CD4-positive, alpha-beta T cell (primary cell): Measurements from ENCODE around the gene SLC24A4. TPM values are rescaled to one million over a fixed set of nuclear protein-coding genes. Genes with fewer than 3 reads are reported as not detected.

Experiments
- ATAC-seq: fragments of 200-7000 bp; cut with Tn5 transposase; one replicate; pipeline ENCODE4 v1.10.0; 2022; ENCODE audit warnings: mild to moderate bottlenecking; ENCODE audit not compliant: poor library complexity
- CTCF ChIA-PET: fragments of 350-600 bp; sonication (Branson Sonifier 250); formaldehyde crosslinking; loops from one replicate; lab custom pipeline; 2021; ENCODE audit warnings: antibody characterized with exemption, inconsistent platforms; lab: Charles Lee
- POLR2A ChIA-PET: fragments of 350-600 bp; sonication (Branson Sonifier 250); formaldehyde crosslinking; loops from one replicate; lab custom pipeline; 2021; ENCODE audit warnings: antibody characterized with exemption, inconsistent platforms; lab: Charles Lee
- DNase-seq, 14 experiments: peaks; one replicate each; pipeline ENCODE4 v3.0.0-alpha.2; 2013 to 2020; ENCODE audit warnings: mixed read lengths in 2 of 14
- H3K27ac ChIP-seq, 2 donors: one replicate each; pipeline versions ENCODE4 v1.5.1 to v1.7.0; 2013; ENCODE audit warnings: low read length in 2 of 2, low read depth in 1 of 2, mild to moderate bottlenecking in 1 of 2
- H3K27me3 ChIP-seq, 2 experiments: 1 replicate in 1 of 2; 2 replicates in 1 of 2; pipeline versions ENCODE4 v1.6.1 to v1.7.0; 2013; ENCODE audit warnings: low read length in 2 of 2, control low read depth in 1 of 2, mild to moderate bottlenecking in 1 of 2, moderate library complexity in 1 of 2; ENCODE audit not compliant: insufficient read depth in 2 of 2, control insufficient read depth in 1 of 2
- H3K36me3 ChIP-seq: one replicate; pipeline ENCODE4 v1.6.1; 2013; ENCODE audit warnings: low read length, control low read depth; ENCODE audit not compliant: insufficient read depth
- H3K4me1 ChIP-seq: one replicate; pipeline ENCODE4 v1.6.1; 2013; ENCODE audit warnings: low read length, control low read depth; ENCODE audit not compliant: insufficient read depth
- H3K4me3 ChIP-seq: one replicate; pipeline ENCODE4 v1.5.1; 2013; ENCODE audit warnings: mild to moderate bottlenecking, low read length, moderate library complexity
- H3K9me3 ChIP-seq, 2 experiments: 1 replicate in 1 of 2; 2 replicates in 1 of 2; pipeline versions ENCODE4 v1.6.1 to v1.7.0; 2013; ENCODE audit warnings: low read length in 2 of 2, mild to moderate bottlenecking in 2 of 2, control low read depth in 1 of 2, moderate library complexity in 1 of 2; ENCODE audit not compliant: control insufficient read depth in 1 of 2, insufficient read depth in 1 of 2
- H3K27ac Mint-ChIP-seq: one replicate; pipeline ENCODE4 v1.8.0; 2020; ENCODE audit warnings: mixed read lengths
- H3K27me3 Mint-ChIP-seq: one replicate; pipeline ENCODE4 v1.8.0; 2021; ENCODE audit warnings: mixed read lengths
- H3K36me3 Mint-ChIP-seq: one replicate; pipeline ENCODE4 v1.8.0; 2021; ENCODE audit warnings: low read depth, mixed read lengths
- H3K4me1 Mint-ChIP-seq: one replicate; pipeline ENCODE4 v1.8.0; 2021; ENCODE audit warnings: low read depth, mixed read lengths
- H3K4me3 Mint-ChIP-seq: one replicate; pipeline ENCODE4 v1.8.0; 2020; ENCODE audit warnings: mild to moderate bottlenecking, mixed read lengths
- H3K9me3 Mint-ChIP-seq: one replicate; pipeline ENCODE4 v1.8.0; 2020; ENCODE audit warnings: mixed read lengths
- intact Hi-C, 2 experiments: fragments of 100-400 bp; cut with DNase I in 1 of 2; cut with micrococcal nuclease in 1 of 2; formaldehyde crosslinking; loops; one replicate each; pipeline versions ENCODE4 v1.15.1 to v1.9.0; 2023 to 2025; cut with DNase I, micrococcal nuclease
- total RNA-seq, 174 experiments: library from RNA in 2 of 174; stranded (reverse) in 2 of 174; gene quantifications; one replicate each; pipeline ENCODE4 v1.2.3 and lab custom pipeline; 2021 to 2026
- TF ChIP-seq, protein P1 (sequence below): fragments of 200-600 bp; IDR thresholded peaks from one replicate; pipeline ENCODE4 v1.8.0; 2022; ENCODE audit warnings: antibody characterized with exemption, mild to moderate bottlenecking

SLC24A4 gene
- total RNA-seq, 2 experiments from 2014 or later: 0.11 to 0.19 TPM

DNA sequence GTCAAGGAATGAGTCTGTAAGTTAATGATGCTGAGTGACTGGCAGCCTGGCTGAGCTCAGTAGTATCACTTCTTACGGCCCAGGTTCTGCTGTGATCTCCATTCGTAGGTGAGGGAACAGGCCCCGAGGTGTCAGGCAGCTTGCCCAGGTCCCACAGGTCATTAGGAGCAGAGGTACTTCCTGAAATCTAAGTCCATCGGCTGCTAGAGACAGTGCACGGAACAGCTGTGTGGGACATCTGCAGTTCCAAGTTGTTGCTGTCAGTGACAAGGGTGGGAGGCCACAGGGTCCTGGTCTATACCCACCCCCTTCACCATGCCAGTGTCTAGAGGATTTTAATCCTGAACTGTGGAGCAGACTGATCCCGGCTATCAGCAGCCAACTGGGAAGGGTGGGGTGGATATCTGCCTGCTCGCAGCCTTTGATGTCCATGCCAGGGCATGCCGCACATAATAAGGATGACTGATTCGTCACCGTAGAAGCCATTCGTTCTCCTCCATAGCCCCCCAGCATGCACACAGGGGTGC is 108.3 kb downstream of the SLC24A4 start:
- no peaks in the 10 kb centered on the region for H3K36me3 Mint-ChIP-seq
- POLR2A ChIA-PET: no interaction called here
- H3K4me1 Mint-ChIP-seq: peaks cover 3% of the 10 kb centered on the region

DNA sequence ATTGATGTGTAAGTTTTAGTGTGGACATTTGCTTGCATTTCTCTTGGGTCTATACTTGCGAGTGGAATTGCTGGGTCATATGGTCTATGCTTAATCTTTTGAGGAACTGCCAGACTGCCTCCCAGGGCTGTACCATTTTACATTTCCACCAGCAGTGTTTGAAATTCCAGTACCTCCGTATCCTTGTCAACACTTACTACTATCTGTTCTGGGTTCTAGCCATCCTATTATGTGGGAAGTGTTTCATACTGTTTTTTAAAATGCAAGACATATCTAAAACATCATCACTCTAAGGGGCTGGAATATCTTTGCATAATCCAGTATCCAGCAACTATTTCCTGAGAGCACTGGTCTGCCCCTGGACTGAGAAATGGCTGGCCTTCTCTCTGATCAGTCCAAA is 110.4 kb downstream of the SLC24A4 start:
- intact Hi-C loops: no loop called here
- Mint-ChIP-seq H3K27ac (no peak overlapping the region), H3K4me1 (no peaks in the 10 kb centered on the region), H3K9me3 (no peaks in the 10 kb centered on the region), H3K36me3 (no peaks in the 10 kb centered on the region), H3K27me3 (no peaks in the 10 kb centered on the region), H3K4me3 (no peak overlapping the region)
- DNase-seq (no peak), ATAC-seq (no peak)
- Histone ChIP-seq H3K9me3 (no peaks in the 10 kb centered on the region), H3K27ac (no peak overlapping the region), H3K4me3 (no peak overlapping the region), H3K27me3 (no peaks in the 10 kb centered on the region), H3K36me3 (no peaks in the 10 kb centered on the region), H3K4me1 (no peaks in the 10 kb centered on the region)
- CTCF ChIA-PET: no interaction called here
- POLR2A ChIA-PET: no interaction called here
- TF ChIP-seq, protein P1, sequence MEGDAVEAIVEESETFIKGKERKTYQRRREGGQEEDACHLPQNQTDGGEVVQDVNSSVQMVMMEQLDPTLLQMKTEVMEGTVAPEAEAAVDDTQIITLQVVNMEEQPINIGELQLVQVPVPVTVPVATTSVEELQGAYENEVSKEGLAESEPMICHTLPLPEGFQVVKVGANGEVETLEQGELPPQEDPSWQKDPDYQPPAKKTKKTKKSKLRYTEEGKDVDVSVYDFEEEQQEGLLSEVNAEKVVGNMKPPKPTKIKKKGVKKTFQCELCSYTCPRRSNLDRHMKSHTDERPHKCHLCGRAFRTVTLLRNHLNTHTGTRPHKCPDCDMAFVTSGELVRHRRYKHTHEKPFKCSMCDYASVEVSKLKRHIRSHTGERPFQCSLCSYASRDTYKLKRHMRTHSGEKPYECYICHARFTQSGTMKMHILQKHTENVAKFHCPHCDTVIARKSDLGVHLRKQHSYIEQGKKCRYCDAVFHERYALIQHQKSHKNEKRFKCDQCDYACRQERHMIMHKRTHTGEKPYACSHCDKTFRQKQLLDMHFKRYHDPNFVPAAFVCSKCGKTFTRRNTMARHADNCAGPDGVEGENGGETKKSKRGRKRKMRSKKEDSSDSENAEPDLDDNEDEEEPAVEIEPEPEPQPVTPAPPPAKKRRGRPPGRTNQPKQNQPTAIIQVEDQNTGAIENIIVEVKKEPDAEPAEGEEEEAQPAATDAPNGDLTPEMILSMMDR: no peak

More for the DNA sequence above, 108.3 kb downstream of the SLC24A4 start:
- Histone ChIP-seq H3K27me3 (no peaks in the 10 kb centered on the region), H3K27ac (no peak overlapping the region), H3K4me1 (no peaks in the 10 kb centered on the region), H3K36me3 (no peaks in the 10 kb centered on the region), H3K9me3 (no peaks in the 10 kb centered on the region), H3K4me3 (no peak overlapping the region)
- TF ChIP-seq, protein P1: no peak
- H3K27me3 Mint-ChIP-seq: no peaks in the 10 kb centered on the region
- DNase-seq: no peak
- H3K4me3 Mint-ChIP-seq: no peak overlapping the region
- intact Hi-C loops: no loop called here
- CTCF ChIA-PET: no interaction called here
- H3K27ac Mint-ChIP-seq: no peak overlapping the region
- no peaks in the 10 kb centered on the region for H3K9me3 Mint-ChIP-seq
- no peak for ATAC-seq

DNA sequence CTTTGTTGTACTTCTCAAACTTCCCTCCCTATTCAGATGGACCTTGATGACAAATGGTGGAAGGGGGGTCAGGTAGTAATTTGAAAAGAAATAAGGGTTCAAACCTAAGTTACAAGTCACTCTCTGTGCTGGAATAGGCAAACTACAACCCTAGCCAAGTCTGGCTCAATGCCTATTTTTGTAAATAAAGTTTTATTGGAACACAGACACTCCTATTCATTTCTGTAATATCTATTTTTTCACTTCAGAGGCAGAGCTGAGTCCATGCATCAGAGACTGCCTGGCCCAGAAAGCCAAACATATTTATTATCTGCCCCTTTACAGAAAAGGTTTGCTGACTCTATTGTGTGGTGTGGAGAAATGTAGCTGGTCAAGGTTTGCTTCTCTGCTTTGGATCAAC is 112.2 kb downstream of the SLC24A4 start:
- Mint-ChIP-seq H3K4me1 (no peaks in the 10 kb centered on the region), H3K9me3 (no peaks in the 10 kb centered on the region), H3K36me3 (no peaks in the 10 kb centered on the region), H3K27ac (no peak overlapping the region), H3K27me3 (no peaks in the 10 kb centered on the region), H3K4me3 (no peak overlapping the region)
- CTCF ChIA-PET: no interaction called here
- Histone ChIP-seq H3K27me3 (no peaks in the 10 kb centered on the region), H3K4me1 (peaks cover 2% of the 10 kb centered on the region), H3K9me3 (no peaks in the 10 kb centered on the region), H3K27ac (no peak overlapping the region), H3K4me3 (no peak overlapping the region), H3K36me3 (no peaks in the 10 kb centered on the region)
- intact Hi-C loops: no loop called here
- POLR2A ChIA-PET: no interaction called here
- DNase-seq (no peak), ATAC-seq (no peak)
- TF ChIP-seq, protein P1: no peak
